Ovary (tissue), 9 donors: ENCODE results near the gene ABLIM1. TPM values are rescaled to one million over a fixed set of nuclear protein-coding genes. Genes with fewer than 3 reads are reported as not detected.
"Not testable (repeated sequence)": the region's sequence is repeated elsewhere in the genome, so short reads cannot be mapped to it uniquely, and the experiment has no call there.

ENCODE experiments used
- DNase-seq, 5 donors: peaks; one replicate each; pipeline ENCODE4 v3.0.0-alpha.2; 2019 to 2020
- H3K27ac ChIP-seq, 2 donors: fragments of 200-600 bp; one replicate each; pipeline versions ENCODE4 v1.5.1 to v1.8.0; 2019 to 2022
- H3K27me3 ChIP-seq: fragments of 200-600 bp; one replicate; pipeline ENCODE4 v1.8.0; 2022
- H3K36me3 ChIP-seq: fragments of 200-600 bp; sonication (generic); one replicate; pipeline ENCODE4 v1.5.1; 2019
- H3K4me1 ChIP-seq: one replicate; pipeline ENCODE4 v1.8.1; 2013; ENCODE audit warnings: mild to moderate bottlenecking, moderate library complexity; ENCODE audit not compliant: insufficient read depth
- H3K4me3 ChIP-seq: fragments of 200-600 bp; sonication (generic); one replicate; pipeline ENCODE4 v1.5.1; 2017
- H3K9me3 ChIP-seq, 2 donors: fragments of 200-600 bp in 1 of 2; sonication (generic) in 1 of 2; one replicate each; pipeline versions ENCODE4 v1.5.1 to v1.8.1; 2013 to 2019; ENCODE audit warnings: mild to moderate bottlenecking in 1 of 2, moderate library complexity in 1 of 2
- CTCF ChIP-seq, 3 donors: fragments of 450-650 bp in 2 of 3; fragments of 200-600 bp in 1 of 3; IDR thresholded peaks; one replicate each; pipeline versions ENCODE4 v1.5.1 to v1.8.0; 2016 to 2022; ENCODE audit warnings: antibody characterized with exemption in 3 of 3, mild to moderate bottlenecking in 1 of 3
- EP300 ChIP-seq: sonication (generic); formaldehyde crosslinking; IDR thresholded peaks from one replicate; pipeline ENCODE4 v1.6.1; 2017; ENCODE audit warnings: antibody characterized with exemption
- POLR2A ChIP-seq: fragments of 450-650 bp; IDR thresholded peaks from one replicate; pipeline ENCODE4 v1.6.1; 2017; ENCODE audit warnings: antibody characterized with exemption, mild to moderate bottlenecking, moderate library complexity
- WGBS, 3 donors: extraction: QIAGEN DNeasy Blood & Tissue Kit in 1 of 3; methylation state at CpG; one replicate each; pipeline versions ENCODE4 v1.1.5 to v1.1.7; 2013 to 2017; 5-methylcytosine and 5-hydroxymethylcytosine counted together
- intact Hi-C, 4 donors: fragments of 100-400 bp; cut with DNase I; formaldehyde crosslinking; loops; one replicate each; pipeline versions ENCODE4 v1.11.0 to v1.15.1; 2022 to 2023
- polyA plus RNA-seq, 2 donors: library from polyadenylated mRNA; stranded (reverse); fragments of 200-250 nt in 1 of 2; fragments of 350-450 nt in 1 of 2; fragmentation: Illumina TruSeq in 1 of 2; extraction: RNeasy Lipid Tissue Mini Kit (QIAGEN cat#74804) in 1 of 2; gene quantifications; one replicate each; pipeline ENCODE4 v1.2.3, GENCODE V29; 2013 to 2014
- total RNA-seq, 7 donors: library from RNA; depleted of rRNA in 2 of 7; stranded (reverse); fragments of >200 nt in 2 of 7; fragmentation: NEBNext Ultra II Directional in 3 of 7; extraction: Animal tissue kit (Norgen Biotek cat#: 25700) in 3 of 7; gene quantifications; one replicate each; pipeline versions ENCODE4 v1.1.0 to v1.2.4, GENCODE V29; 2016 to 2023
- donor health status: DM: no; HTN: no; CAD: no; lungs with moderate emphysema.
- donor health status: DM: no; HTN: no; CAD: no.
- donor health status: Bipolar disorder and iron deficiency.
- donor health status: DM: yes; HTN: yes; CAD: no.
- donor health status: DM: no; HTN: no; CAD: no.
- donor health status: DM: yes; HTN: yes; CAD: no.

ABLIM1 gene
- total and polyA plus RNA-seq, 9 donors: 155 to 505 (median 283) TPM

- intact Hi-C loops: loop anchor here in 1 of 4 donors (10.0 kb wide), 1 partner anchor 144 kb away; no protein-coding TSS in a partner anchor
- Histone ChIP-seq H3K27ac (no peak overlapping the region), H3K36me3 (no peaks in the 10 kb centered on the region), H3K4me1 (no peaks in the 10 kb centered on the region), H3K4me3 (no peak overlapping the region), H3K27me3 (no peaks in the 10 kb centered on the region), H3K9me3 (no peaks in the 10 kb centered on the region)
- no peak for TF ChIP-seq POLR2A
- no peak for TF ChIP-seq EP300
- TF ChIP-seq CTCF (IDR thresholded peaks at IDR 0.05): no peak
- DNase-seq: no peak
Measured at GRCh38 chr10:114698271-114699061, 40.4 kb upstream of the ABLIM1 start.

- H3K4me1 ChIP-seq: no peaks in the 10 kb centered on the region
- intact Hi-C loops: loop anchor here in 1 of 4 donors (10.0 kb wide), 1 partner anchor 142 kb away; no protein-coding TSS in a partner anchor
- no peaks in the 10 kb centered on the region for H3K27me3 ChIP-seq
- H3K27ac ChIP-seq: no peak overlapping the region
- H3K9me3 ChIP-seq: no peaks in the 10 kb centered on the region
- H3K4me3 ChIP-seq: no peak overlapping the region
- TF ChIP-seq CTCF (IDR thresholded peaks at IDR 0.05): no peak
- TF ChIP-seq POLR2A: no peak
- no peak for TF ChIP-seq EP300
- H3K36me3 ChIP-seq: no peaks in the 10 kb centered on the region
- no peak for DNase-seq
- 88 to 95% (median 92%) methylated on average over 10 of the region's 10 CpGs for WGBS, 3 donors
Measured at GRCh38 chr10:114697061-114697598, 39.1 kb upstream of the ABLIM1 start.

- H3K4me3 ChIP-seq, H3K27ac ChIP-seq, H3K27me3 ChIP-seq, H3K4me1 ChIP-seq, H3K9me3 ChIP-seq, DNase-seq, H3K36me3 ChIP-seq: not testable (repeated sequence)
- intact Hi-C loops: loop anchor here in 1 of 4 donors (10.0 kb wide), 1 partner anchor 142 kb away; no protein-coding TSS in a partner anchor
Measured at GRCh38 chr10:114696301-114696700, 38.2 kb upstream of the ABLIM1 start.

GRCh38 chr10:114694752-114695151 is 36.7 kb upstream of the ABLIM1 start:
- Histone ChIP-seq H3K9me3 (no peaks in the 10 kb centered on the region), H3K4me3 (no peak overlapping the region), H3K4me1 (no peaks in the 10 kb centered on the region), H3K27ac (no peak overlapping the region), H3K27me3 (no peaks in the 10 kb centered on the region), H3K36me3 (no peaks in the 10 kb centered on the region)
- intact Hi-C loops: loop anchor here in 1 of 4 donors (10.0 kb wide), 1 partner anchor 140 kb away; no protein-coding TSS in a partner anchor
- 70 to 77% (median 72%) methylated on average over 8 of the region's 8 CpGs for WGBS, 3 donors
- TF ChIP-seq CTCF (IDR thresholded peaks at IDR 0.05) (no peak), POLR2A (no peak), EP300 (no peak)
- DNase-seq: no peak

GRCh38 chr10:114694062-114694461 is 36.0 kb upstream of the ABLIM1 start:
- Histone ChIP-seq H3K9me3 (no peaks in the 10 kb centered on the region), H3K4me1 (no peaks in the 10 kb centered on the region), H3K27me3 (no peaks in the 10 kb centered on the region), H3K36me3 (no peaks in the 10 kb centered on the region), H3K4me3 (no peak overlapping the region), H3K27ac (no peak overlapping the region)
- intact Hi-C loops: loop anchor here in 1 of 4 donors (10.0 kb wide), 1 partner anchor 139 kb away; no protein-coding TSS in a partner anchor
- TF ChIP-seq POLR2A (no peak), EP300 (no peak), CTCF (IDR thresholded peaks at IDR 0.05) (no peak)
- 69 to 87% (median 84%) methylated on average over 3 of the region's 3 CpGs for WGBS, 3 donors
- DNase-seq: no peak
